HFF-Myc (cell line): Measurements from ENCODE around the gene VWA3B.

Source experiments
- DNase-seq: peaks from one replicate; pipeline ENCODE4 v3.0.0-alpha.2; 2011; ENCODE audit warnings: low read depth; ENCODE audit errors: extremely low read depth
- H3K4me3 ChIP-seq: replicated peaks from 2 replicates; pipeline ENCODE4 v1.5.1; 2011; ENCODE audit warnings: low read depth, mild to moderate bottlenecking, control low read depth, low read length
- CTCF ChIP-seq: IDR thresholded peaks from 2 replicates; pipeline ENCODE4 v1.5.1; 2012; ENCODE audit warnings: mild to moderate bottlenecking, low read depth, low read length, control low read depth; ENCODE audit errors: missing control alignments

VWA3B gene

DNA sequence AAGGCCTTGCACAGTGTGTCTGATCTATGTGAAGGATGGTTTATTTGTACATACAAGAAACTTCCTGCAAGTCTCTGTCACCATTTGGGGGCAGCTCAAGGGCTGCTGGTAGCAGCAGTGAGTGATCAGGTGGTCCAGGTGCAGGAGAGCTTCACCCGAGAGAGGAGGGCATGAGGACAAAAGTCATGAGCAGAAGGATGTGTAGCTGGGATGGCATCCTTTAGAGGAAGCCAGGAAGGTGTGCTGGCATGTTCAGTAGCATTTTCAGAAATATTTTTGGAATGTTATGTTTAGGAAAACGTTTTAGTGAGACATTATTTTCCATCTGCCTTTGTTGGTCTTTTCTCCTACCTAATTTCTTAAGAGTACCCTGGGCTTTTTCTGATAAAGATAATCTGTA lies 31.9 kb downstream of the VWA3B start:
- no peak for DNase-seq
- no peak for TF ChIP-seq CTCF
- no peak overlapping the region for H3K4me3 ChIP-seq

GRCh38 chr2:98121149-98121548 lies 34.2 kb downstream of the VWA3B start:
- no peak for DNase-seq
- TF ChIP-seq CTCF: no peak
- no peak overlapping the region for H3K4me3 ChIP-seq

DNA sequence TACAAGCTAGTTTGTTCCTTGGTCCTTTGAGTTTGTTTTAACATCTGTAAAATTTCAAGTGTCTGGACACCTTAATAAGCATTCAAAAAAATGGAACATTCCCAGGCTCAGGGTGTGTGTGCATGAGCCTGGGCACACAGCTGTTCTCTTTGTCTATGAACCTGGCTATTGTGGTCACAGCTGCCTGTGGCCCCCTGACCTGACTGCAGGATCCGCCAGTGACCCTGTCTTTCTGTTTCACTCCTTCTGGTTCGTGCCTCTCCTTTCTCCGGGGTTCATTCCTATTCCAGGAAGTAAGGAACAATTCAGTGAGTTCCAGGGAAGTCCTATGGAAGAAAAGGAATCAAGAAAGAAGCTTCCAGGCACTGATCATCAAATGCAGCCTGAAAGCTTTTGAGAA lies 35.6 kb downstream of the VWA3B start:
- H3K4me3 ChIP-seq: no peak overlapping the region
- no peak for DNase-seq
- no peak for TF ChIP-seq CTCF

- H3K4me3 ChIP-seq: no peak overlapping the region
- DNase-seq: no peak
- TF ChIP-seq CTCF: no peak
Observed at GRCh38 chr2:98123286-98123685, 36.3 kb downstream of the VWA3B start.

DNA sequence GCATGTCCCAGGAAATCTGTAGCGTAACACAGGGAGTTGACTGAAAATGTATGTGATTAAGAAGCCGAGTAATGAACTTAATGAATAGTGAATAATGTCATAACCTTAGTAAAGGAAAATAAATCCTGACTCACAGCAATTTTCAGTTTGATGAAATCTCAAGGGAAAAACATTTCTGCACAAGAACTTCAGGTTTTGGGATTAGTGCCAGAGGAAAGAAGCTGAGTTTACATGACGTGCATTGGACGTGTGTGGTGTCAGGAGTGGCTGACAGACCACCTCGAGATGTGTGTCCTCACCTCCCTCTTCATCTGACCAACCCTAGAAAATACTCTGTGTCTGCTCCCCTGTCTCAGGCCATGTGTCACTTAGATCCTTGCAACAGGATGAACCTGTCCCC lies 39.1 kb downstream of the VWA3B start:
- TF ChIP-seq CTCF: no peak
- DNase-seq: no peak

DNA sequence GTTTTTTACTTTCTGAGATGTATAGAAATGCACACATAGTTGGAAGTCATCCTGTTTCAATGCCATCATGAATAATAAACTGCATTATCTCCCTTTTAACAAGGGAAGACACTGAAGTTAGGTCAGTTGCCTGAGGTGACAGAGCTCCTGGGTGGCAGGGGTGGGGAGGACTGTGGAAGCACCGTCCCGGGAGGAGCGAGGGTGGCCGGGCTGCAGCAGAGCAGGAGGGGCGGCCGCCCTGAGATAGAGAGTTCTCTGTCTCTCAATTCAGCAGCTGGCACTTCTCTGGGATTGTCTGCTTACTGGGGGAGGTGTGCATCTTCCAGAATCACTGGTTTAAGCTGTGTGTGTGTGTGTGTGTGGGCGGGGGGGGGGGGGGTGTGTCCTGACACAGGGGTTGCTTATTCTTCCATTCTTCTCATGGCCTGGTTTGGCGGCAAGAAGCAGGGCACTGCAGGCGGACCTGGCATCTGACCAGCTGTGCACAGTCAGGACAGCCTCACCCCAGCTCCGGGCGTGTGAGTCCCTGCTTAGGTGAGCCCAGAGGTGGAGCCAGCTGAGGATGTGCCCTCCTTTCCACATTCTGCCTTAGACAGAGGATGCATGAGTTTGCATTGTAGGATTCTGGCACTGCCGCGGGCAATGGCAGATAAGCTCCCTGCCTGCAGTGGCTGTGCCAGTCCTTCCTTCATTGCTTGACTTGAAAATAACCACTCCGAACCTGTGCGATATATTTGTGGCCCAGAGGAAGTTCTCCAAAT lies 40.4 kb downstream of the VWA3B start:
- DNase-seq: no peak
- TF ChIP-seq CTCF: no peak
- no peak overlapping the region for H3K4me3 ChIP-seq

More for the DNA sequence above, 39.1 kb downstream of the VWA3B start:
- no peak overlapping the region for H3K4me3 ChIP-seq
